ENCODE results near the gene HOXD13. TPM values are rescaled to one million over a fixed set of nuclear protein-coding genes. Genes with fewer than 3 reads are reported as not detected.
A peak's percentile ranks its signal among the peaks of the same experiment; 100 is the strongest.

The HOXD13 gene
- total and polyA plus RNA-seq, 3 experiments from 2014 or later, result not detected

DNA sequence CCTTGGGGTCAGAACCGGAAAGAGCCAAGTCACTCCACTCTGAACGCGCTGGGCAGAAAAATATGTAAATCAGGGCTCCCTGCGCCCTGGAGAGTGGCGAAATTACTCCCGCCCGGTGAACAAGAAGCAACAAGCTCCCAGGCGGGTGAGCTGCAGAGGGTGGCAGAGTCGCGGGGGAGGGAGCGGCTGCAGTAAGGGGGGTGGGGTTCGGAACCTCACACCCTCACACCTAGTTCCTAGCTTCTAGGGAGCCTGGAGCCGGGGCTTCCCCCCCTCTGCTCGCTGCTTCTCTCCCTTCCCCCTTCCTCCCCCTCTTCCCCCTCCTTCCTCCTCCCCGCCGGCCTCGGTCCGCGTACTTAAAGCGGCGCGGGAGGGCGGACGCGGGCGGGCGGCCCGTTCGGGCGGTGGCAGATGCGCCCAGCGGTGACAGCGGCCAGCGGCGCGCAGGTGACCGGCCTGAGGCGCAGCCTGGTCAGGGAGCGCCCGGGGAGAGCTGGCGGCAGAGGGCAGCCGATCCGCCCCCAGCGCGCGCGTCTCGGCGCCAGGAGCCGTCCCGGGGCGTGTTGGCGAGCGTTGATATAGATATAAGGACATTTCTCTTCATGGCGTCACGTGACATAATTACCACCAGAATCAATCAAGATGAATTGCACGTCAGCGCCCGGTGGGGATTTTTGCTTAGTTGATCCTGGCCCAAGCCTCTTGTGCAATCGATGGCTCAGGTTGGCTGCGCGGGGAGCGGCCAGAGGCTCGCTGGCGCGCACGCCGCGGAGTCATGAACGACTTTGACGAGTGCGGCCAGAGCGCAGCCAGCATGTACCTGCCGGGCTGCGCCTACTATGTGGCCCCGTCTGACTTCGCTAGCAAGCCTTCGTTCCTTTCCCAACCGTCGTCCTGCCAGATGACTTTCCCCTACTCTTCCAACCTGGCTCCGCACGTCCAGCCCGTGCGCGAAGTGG lies 14.3 kb downstream of the HOXD13 start, which contains the start of gene HOXD11:
TSS of gene HOXD11 (plus strand) at position 700 of the 959 bp plus-strand sequence. CDS start at position 776, 76 bp downstream.
- Mint-ChIP-seq H3K36me3 (no peaks in the 10 kb centered on the region), H3K9me3 (peaks cover 0 to 30% (median 8%) of the 10 kb centered on the region in 5 donors), H3K27ac (peak within 1 kb of the TSS in 4 of 8 donors; percentile 70 to 89 (median 81)), H3K4me1 (peaks cover 18 to 31% (median 25%) of the 10 kb centered on the region in 3 donors), H3K27me3 (peaks cover 82 to 89% of the 10 kb centered on the region in 2 donors), H3K4me3 (peak within 1 kb of the TSS; percentile 32 to 78 (median 58))
- Histone ChIP-seq H3K9me3 (ENCODE audit: low read length) (no peaks in the 10 kb centered on the region), H3K36me3 (ENCODE audit: insufficient read depth, low read length) (no peaks in the 10 kb centered on the region), H3K27ac (ENCODE audit: low read depth, low read length) (no peak within 1 kb of the TSS), H3K4me3 (ENCODE audit: low read length) (no peak within 1 kb of the TSS), H3K27me3 (ENCODE audit: insufficient read depth, low read length, poor library complexity, severe bottlenecking) (peaks cover 78% of the 10 kb centered on the region), H3K4me1 (ENCODE audit: insufficient read depth, low read length) (no peaks in the 10 kb centered on the region)
- CTCF ChIA-PET, result no interaction called here
- DNase-seq, result no peak
- POLR2A ChIA-PET, result no interaction called here

- H3K4me3 Mint-ChIP-seq, result peak overlapping the region in 1 of 7 donors; percentile 29
- H3K27ac Mint-ChIP-seq, result no peak overlapping the region
- ChIA-PET POLR2A (no interaction called here), CTCF (no interaction called here)
- H3K36me3 Mint-ChIP-seq, result no peaks in the 10 kb centered on the region
- no peaks in the 10 kb centered on the region for H3K9me3 ChIP-seq (ENCODE audit: low read length)
- no peak overlapping the region for H3K4me3 ChIP-seq (ENCODE audit: low read length)
- H3K4me1 Mint-ChIP-seq, result peaks cover 18 to 31% (median 26%) of the 10 kb centered on the region in 3 donors
- no peak for DNase-seq
- no peaks in the 10 kb centered on the region for H3K4me1 ChIP-seq (ENCODE audit: insufficient read depth, low read length)
- no peaks in the 10 kb centered on the region for H3K36me3 ChIP-seq (ENCODE audit: insufficient read depth, low read length)
- peaks cover 0 to 31% (median 8%) of the 10 kb centered on the region in 5 donors for H3K9me3 Mint-ChIP-seq
- peaks cover 83 to 89% of the 10 kb centered on the region in 2 donors for H3K27me3 Mint-ChIP-seq
- no peak overlapping the region for H3K27ac ChIP-seq (ENCODE audit: low read depth, low read length)
- peaks cover 79% of the 10 kb centered on the region for H3K27me3 ChIP-seq (ENCODE audit: insufficient read depth, low read length, poor library complexity, severe bottlenecking)
Measured at GRCh38 chr2:176107731-176108181, 15.2 kb downstream of the HOXD13 start.

DNA sequence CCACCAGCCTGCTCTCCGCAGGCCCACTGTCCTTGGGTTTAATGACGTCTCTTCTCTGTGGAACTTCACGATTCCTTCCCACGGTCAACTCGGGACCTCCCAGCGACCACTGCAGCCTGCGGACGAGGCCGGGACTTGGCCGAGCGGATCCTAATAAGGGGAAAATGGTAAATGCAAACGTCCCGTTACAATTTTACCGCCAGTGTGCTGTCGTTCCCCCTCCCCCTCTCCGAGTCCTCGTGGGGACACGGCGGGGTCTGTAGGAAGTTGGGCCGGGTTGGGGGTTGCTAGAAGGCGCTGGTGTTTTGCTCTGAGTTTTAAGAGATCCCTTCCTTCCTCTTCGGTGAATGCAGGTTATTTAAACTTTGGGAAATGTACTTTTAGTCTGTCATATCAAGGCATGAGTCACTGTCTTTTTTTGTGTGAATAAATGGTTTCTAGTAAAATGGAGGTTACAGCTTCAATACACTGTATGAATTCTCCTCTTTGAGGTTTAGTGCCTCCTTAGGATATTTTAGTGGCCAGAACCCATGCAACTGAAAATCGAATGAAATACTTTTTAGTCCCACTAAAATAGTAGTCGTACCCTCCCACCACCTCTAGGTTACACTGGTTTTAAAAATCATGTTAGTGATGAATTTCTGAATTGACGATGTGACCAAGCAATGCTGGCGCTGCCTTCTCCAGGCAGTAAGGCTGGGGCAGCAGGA lies 16.8 kb downstream of the HOXD13 start:
- H3K4me3 ChIP-seq (ENCODE audit: low read length), result no peak overlapping the region
- Mint-ChIP-seq H3K4me1 (peaks cover 18 to 31% (median 26%) of the 10 kb centered on the region in 3 donors), H3K4me3 (peak overlapping the region in 4 of 7 donors; percentile 19 to 43 (median 34)), H3K27ac (peak overlapping the region in 4 of 8 donors; percentile 22 to 84 (median 58)), H3K36me3 (no peaks in the 10 kb centered on the region), H3K9me3 (peaks cover 0 to 33% (median 8%) of the 10 kb centered on the region in 5 donors), H3K27me3 (peaks cover 84 to 89% of the 10 kb centered on the region in 2 donors)
- ChIA-PET CTCF (interaction anchor here (1.5 to 2.1 kb wide), 2 partner anchors 18 to 24 kb away, joined by 4 to 9 read pairs; no protein-coding TSS in a partner anchor), POLR2A (no interaction called here)
- no peaks in the 10 kb centered on the region for H3K4me1 ChIP-seq (ENCODE audit: insufficient read depth, low read length)
- H3K9me3 ChIP-seq (ENCODE audit: low read length), result no peaks in the 10 kb centered on the region
- H3K36me3 ChIP-seq (ENCODE audit: insufficient read depth, low read length), result no peaks in the 10 kb centered on the region
- no peak overlapping the region for H3K27ac ChIP-seq (ENCODE audit: low read depth, low read length)
- DNase-seq, result no peak
- peaks cover 81% of the 10 kb centered on the region for H3K27me3 ChIP-seq (ENCODE audit: insufficient read depth, low read length, poor library complexity, severe bottlenecking)

- CTCF ChIA-PET, result interaction anchor here (0.9 to 2.1 kb wide), 4 partner anchors 12 to 444 kb away, joined by 3 to 9 read pairs (median 4); no protein-coding TSS in a partner anchor
- Histone ChIP-seq H3K27me3 (ENCODE audit: insufficient read depth, low read length, poor library complexity, severe bottlenecking) (peaks cover 81% of the 10 kb centered on the region), H3K36me3 (ENCODE audit: insufficient read depth, low read length) (no peaks in the 10 kb centered on the region), H3K4me1 (ENCODE audit: insufficient read depth, low read length) (no peaks in the 10 kb centered on the region), H3K4me3 (ENCODE audit: low read length) (no peak overlapping the region), H3K9me3 (ENCODE audit: low read length) (no peaks in the 10 kb centered on the region), H3K27ac (ENCODE audit: low read depth, low read length) (no peak overlapping the region)
- Mint-ChIP-seq H3K36me3 (no peaks in the 10 kb centered on the region), H3K4me3 (peak overlapping the region in 2 of 7 donors; percentile 12 to 29), H3K27me3 (peaks cover 81 to 89% of the 10 kb centered on the region in 2 donors), H3K27ac (peak overlapping the region in 2 of 8 donors; percentile 57 to 84), H3K4me1 (peaks cover 17 to 29% (median 26%) of the 10 kb centered on the region in 3 donors), H3K9me3 (peaks cover 0 to 32% (median 8%) of the 10 kb centered on the region in 5 donors)
- POLR2A ChIA-PET, result no interaction called here
- DNase-seq, result no peak
Measured at GRCh38 chr2:176109946-176110345, 17.4 kb downstream of the HOXD13 start.

GRCh38 chr2:176110415-176111308 lies 18.1 kb downstream of the HOXD13 start:
- H3K27ac ChIP-seq (ENCODE audit: low read depth, low read length), result no peak overlapping the region
- Mint-ChIP-seq H3K27ac (peak overlapping the region in 2 of 8 donors; percentile 34 to 84), H3K4me1 (peaks cover 16 to 26% (median 24%) of the 10 kb centered on the region in 3 donors), H3K27me3 (peaks cover 84 to 87% of the 10 kb centered on the region in 2 donors), H3K4me3 (peak overlapping the region in 1 of 7 donors; percentile 29), H3K9me3 (peaks cover 0 to 31% (median 8%) of the 10 kb centered on the region in 5 donors), H3K36me3 (no peaks in the 10 kb centered on the region)
- H3K4me1 ChIP-seq (ENCODE audit: insufficient read depth, low read length), result no peaks in the 10 kb centered on the region
- no peaks in the 10 kb centered on the region for H3K9me3 ChIP-seq (ENCODE audit: low read length)
- peaks cover 81% of the 10 kb centered on the region for H3K27me3 ChIP-seq (ENCODE audit: insufficient read depth, low read length, poor library complexity, severe bottlenecking)
- DNase-seq, result no peak
- H3K4me3 ChIP-seq (ENCODE audit: low read length), result no peak overlapping the region
- CTCF ChIA-PET, result interaction anchor here (0.9 to 2.1 kb wide), 6 partner anchors 8 to 443 kb away, joined by 3 to 9 read pairs (median 4); no protein-coding TSS in a partner anchor
- no peaks in the 10 kb centered on the region for H3K36me3 ChIP-seq (ENCODE audit: insufficient read depth, low read length)
- POLR2A ChIA-PET, result no interaction called here

DNA sequence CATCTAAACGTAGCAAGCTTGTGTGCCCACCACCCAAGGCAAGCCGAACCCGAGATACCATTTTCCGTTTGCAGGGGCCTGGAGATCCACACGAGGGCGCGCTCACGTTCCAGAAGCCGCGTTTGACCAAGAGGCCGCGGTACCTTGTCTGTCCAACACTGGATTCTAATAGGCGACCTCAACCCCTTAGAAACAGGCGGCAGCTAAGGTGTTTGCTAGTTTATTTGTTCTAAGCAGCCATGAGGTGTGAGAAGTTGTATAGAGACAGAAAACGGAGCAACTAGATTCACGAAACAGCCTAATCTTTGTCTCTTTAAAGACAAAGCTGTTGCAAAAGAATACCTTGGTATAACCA lies 18.8 kb downstream of the HOXD13 start:
- H3K4me1 Mint-ChIP-seq, result peaks cover 11 to 21% (median 18%) of the 10 kb centered on the region in 3 donors
- no peak for DNase-seq
- CTCF ChIA-PET, result interaction anchor here (1.0 to 2.1 kb wide), 4 partner anchors 9 to 19 kb away, joined by 3 to 9 read pairs (median 4); no protein-coding TSS in a partner anchor
- no peaks in the 10 kb centered on the region for H3K36me3 ChIP-seq (ENCODE audit: insufficient read depth, low read length)
- H3K4me3 ChIP-seq (ENCODE audit: low read length), result no peak overlapping the region
- H3K9me3 ChIP-seq (ENCODE audit: low read length), result no peaks in the 10 kb centered on the region
- peak overlapping the region in 2 of 8 donors; percentile 26 to 84 for H3K27ac Mint-ChIP-seq
- no peak overlapping the region for H3K27ac ChIP-seq (ENCODE audit: low read depth, low read length)
- H3K4me1 ChIP-seq (ENCODE audit: insufficient read depth, low read length), result no peaks in the 10 kb centered on the region
- H3K36me3 Mint-ChIP-seq, result no peaks in the 10 kb centered on the region
- peaks cover 83 to 86% of the 10 kb centered on the region in 2 donors for H3K27me3 Mint-ChIP-seq
- peaks cover 81% of the 10 kb centered on the region for H3K27me3 ChIP-seq (ENCODE audit: insufficient read depth, low read length, poor library complexity, severe bottlenecking)
- peaks cover 0 to 28% (median 8%) of the 10 kb centered on the region in 5 donors for H3K9me3 Mint-ChIP-seq
- peak overlapping the region in 1 of 7 donors; percentile 29 for H3K4me3 Mint-ChIP-seq
- POLR2A ChIA-PET, result no interaction called here

DNA sequence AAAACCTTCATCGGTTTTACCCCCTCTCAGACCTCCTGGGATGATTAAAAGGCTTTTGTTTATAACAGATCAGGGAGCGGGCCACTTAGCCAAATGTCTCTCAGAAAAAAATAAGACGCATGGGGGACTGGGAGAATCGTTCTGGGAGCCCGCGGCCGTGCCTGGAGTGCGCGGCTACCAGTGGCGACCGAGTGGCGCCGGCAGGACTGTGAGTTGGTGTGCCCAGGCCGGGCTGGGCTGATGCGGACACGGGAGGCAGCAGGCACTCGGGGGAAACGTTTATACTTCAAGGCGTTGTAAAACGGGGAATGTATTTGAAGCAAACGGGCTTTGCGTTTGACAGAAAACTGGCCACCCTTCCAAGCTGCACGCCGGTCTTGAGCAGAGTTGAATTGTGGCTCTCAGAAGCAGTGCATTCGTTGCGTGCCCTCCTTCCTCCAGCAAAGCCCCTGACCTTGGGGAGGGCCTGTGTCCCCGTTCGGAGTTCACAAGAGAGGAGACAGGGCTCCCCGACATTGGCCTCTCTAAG lies 19.4 kb downstream of the HOXD13 start:
- POLR2A ChIA-PET, result no interaction called here
- H3K27ac Mint-ChIP-seq, result peak overlapping the region in 4 of 8 donors; percentile 7 to 84 (median 60)
- CTCF ChIA-PET, result interaction anchor here (1.0 to 1.7 kb wide), 3 partner anchors 14 to 19 kb away, joined by 3 to 4 read pairs (median 3); no protein-coding TSS in a partner anchor
- Histone ChIP-seq H3K27me3 (ENCODE audit: insufficient read depth, low read length, poor library complexity, severe bottlenecking) (peaks cover 83% of the 10 kb centered on the region), H3K9me3 (ENCODE audit: low read length) (no peaks in the 10 kb centered on the region), H3K4me3 (ENCODE audit: low read length) (no peak overlapping the region), H3K36me3 (ENCODE audit: insufficient read depth, low read length) (no peaks in the 10 kb centered on the region), H3K27ac (ENCODE audit: low read depth, low read length) (no peak overlapping the region), H3K4me1 (ENCODE audit: insufficient read depth, low read length) (no peaks in the 10 kb centered on the region)
- H3K4me1 Mint-ChIP-seq, result peaks cover 9 to 19% (median 15%) of the 10 kb centered on the region in 3 donors
- peaks cover 0 to 28% (median 8%) of the 10 kb centered on the region in 5 donors for H3K9me3 Mint-ChIP-seq
- H3K36me3 Mint-ChIP-seq, result no peaks in the 10 kb centered on the region
- no peak for DNase-seq
- H3K4me3 Mint-ChIP-seq, result peak overlapping the region in 2 of 7 donors; percentile 8 to 27
- H3K27me3 Mint-ChIP-seq, result peaks cover 87 to 89% of the 10 kb centered on the region in 2 donors

All from CD8-positive, alpha-beta memory T cell (primary cell).